Measurements from ENCODE around the gene CORO6. TPM values are rescaled to one million over a fixed set of nuclear protein-coding genes. Genes with fewer than 3 reads are reported as not detected.

The CORO6 gene
- total RNA-seq, 1 donor from 2014 or later = 22.0 TPM

DNA sequence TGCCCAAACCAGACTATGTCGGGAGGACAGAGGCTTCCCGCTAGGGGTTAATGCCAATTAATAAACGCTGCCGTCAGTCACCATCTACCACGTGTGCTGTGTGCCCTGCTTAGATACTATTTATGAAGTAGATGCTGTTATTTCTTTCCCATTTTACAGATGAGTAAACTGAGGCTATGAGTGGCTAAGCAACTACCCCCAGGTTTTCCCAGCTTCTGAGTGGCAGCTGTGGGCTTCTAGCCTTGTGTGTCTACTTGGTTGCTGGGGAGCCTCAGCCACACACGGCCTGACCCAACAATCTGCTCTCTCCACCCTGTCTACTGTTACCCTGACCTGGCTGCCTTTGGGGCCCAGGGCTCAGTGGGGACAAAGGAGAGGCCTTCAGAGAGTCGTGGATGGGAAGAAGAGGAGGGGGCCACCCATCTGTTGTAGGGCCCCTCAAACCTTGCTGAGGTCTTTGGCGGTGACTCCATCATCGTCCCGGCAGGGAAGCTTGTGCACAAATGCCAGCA, 40.4 kb downstream of the CORO6 start:
- Histone ChIP-seq H3K36me3 (peaks cover 16 to 36% of the 10 kb centered on the region in 2 donors), H3K4me1 (peaks cover 4 to 11% of the 10 kb centered on the region in 2 donors), H3K9me3 (no peaks in the 10 kb centered on the region), H3K4me3 (no peak overlapping the region), H3K27me3 (no peaks in the 10 kb centered on the region), H3K27ac (no peak overlapping the region)
- no peak for DNase-seq (ENCODE audit: low spot score in 2 of 2)
- TF ChIP-seq, protein P1, sequence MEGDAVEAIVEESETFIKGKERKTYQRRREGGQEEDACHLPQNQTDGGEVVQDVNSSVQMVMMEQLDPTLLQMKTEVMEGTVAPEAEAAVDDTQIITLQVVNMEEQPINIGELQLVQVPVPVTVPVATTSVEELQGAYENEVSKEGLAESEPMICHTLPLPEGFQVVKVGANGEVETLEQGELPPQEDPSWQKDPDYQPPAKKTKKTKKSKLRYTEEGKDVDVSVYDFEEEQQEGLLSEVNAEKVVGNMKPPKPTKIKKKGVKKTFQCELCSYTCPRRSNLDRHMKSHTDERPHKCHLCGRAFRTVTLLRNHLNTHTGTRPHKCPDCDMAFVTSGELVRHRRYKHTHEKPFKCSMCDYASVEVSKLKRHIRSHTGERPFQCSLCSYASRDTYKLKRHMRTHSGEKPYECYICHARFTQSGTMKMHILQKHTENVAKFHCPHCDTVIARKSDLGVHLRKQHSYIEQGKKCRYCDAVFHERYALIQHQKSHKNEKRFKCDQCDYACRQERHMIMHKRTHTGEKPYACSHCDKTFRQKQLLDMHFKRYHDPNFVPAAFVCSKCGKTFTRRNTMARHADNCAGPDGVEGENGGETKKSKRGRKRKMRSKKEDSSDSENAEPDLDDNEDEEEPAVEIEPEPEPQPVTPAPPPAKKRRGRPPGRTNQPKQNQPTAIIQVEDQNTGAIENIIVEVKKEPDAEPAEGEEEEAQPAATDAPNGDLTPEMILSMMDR (IDR thresholded peaks at IDR 0.05) = no peak
- intact Hi-C loops (cut with DNase I) = no loop called here

DNA sequence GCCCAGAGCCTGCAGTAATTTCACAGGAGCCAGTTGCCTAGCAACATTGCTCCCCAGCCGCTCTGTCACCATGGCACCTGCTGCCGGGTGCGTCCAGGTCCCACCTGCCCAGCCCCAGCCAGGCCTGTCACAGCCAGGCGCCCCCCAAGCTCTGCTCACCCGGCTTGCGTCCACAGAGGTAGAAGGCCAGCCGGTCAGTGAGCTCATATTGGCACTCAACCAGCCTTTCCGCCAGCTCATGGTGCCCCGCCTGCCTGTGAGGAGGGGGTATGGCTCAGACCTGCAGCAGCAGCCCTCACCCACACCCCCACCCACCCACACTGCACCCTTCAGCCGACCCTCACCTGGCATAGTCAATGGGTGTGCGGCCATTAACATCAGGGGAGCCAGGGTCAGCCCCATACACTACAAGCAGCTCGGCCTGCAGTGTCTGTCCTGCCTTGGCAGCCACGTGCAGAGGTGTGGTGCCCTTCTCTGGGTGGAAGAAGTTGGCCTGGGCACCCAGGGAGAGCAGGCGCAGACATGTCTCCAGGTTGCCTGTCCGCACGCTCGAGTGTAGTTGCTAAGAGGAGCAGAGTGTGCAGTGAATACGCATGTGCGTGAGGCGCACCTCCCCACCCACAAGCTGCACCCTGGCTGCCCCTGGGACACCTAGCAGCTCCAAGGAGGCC, 41.0 kb downstream of the CORO6 start:
- no peaks in the 10 kb centered on the region for H3K27me3 ChIP-seq
- no peaks in the 10 kb centered on the region for H3K9me3 ChIP-seq
- intact Hi-C loops (cut with DNase I) = no loop called here
- no peak overlapping the region for H3K4me3 ChIP-seq
- H3K27ac ChIP-seq = no peak overlapping the region
- peaks cover 22 to 42% of the 10 kb centered on the region in 2 donors for H3K36me3 ChIP-seq
- TF ChIP-seq, protein P1 (IDR thresholded peaks at IDR 0.05) = no peak
- peaks cover 4 to 11% of the 10 kb centered on the region in 2 donors for H3K4me1 ChIP-seq
- DNase-seq (ENCODE audit: low spot score in 2 of 2) = peak in 1 of 2 donors; percentile 60

DNA sequence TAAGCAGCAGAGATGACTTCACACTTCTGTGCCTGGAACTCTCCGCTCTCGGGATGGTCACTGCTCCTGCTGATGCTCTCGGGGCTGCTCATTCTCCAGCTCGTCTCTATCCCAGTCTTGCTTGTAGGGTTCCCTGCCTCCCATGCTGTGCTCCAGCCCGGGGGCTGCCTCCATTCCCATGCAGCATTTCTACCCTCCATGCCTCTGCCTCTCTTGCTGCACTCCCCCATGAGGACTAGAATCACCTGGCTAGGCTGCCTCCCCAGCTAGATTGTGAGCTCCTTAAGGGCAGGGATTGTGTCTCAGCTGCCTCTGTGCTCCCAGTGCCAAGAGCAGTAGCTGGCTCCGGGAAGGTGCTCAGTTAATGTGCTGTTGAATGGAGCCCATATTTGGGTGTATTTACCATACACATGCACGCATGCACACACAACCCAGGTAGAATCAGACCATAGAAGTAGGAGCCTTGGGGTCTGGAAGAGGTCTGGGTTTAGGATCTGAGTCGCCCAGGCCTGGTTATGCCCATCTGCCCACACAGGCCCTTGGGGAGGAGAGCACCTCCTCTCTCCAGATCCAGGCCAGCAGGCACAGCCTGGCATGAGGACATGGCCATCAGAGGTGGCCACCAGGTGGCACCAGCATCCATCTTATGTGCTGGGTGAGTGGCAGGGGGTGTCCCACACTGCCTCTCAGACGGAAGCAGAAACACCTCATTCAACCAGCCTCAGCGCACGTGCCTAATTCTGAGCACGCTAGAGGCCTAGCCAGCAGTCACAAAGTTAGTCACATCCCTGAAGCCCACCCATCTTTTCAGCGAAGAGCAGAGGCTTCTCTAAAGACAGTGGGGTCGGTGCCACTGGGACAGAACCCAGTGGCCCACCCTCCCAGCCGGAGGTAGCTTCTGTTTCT, 42.6 kb downstream of the CORO6 start:
- TF ChIP-seq, protein P1 (IDR thresholded peaks at IDR 0.05) = peak; percentile 88 to 93 (median 88)
- H3K36me3 ChIP-seq = peaks cover 38 to 58% of the 10 kb centered on the region in 2 donors
- DNase-seq (ENCODE audit: low spot score in 2 of 2) = peak in 1 of 2 donors; percentile 91
- H3K27ac ChIP-seq = no peak overlapping the region
- no peaks in the 10 kb centered on the region for H3K27me3 ChIP-seq
- no peaks in the 10 kb centered on the region for H3K9me3 ChIP-seq
- H3K4me1 ChIP-seq = peaks cover 4 to 7% of the 10 kb centered on the region in 2 donors
- H3K4me3 ChIP-seq = no peak overlapping the region
- intact Hi-C loops (cut with DNase I) = loop anchor here (1.0 kb wide), 4 partner anchors 11 to 199 kb away; no protein-coding TSS in a partner anchor

DNA sequence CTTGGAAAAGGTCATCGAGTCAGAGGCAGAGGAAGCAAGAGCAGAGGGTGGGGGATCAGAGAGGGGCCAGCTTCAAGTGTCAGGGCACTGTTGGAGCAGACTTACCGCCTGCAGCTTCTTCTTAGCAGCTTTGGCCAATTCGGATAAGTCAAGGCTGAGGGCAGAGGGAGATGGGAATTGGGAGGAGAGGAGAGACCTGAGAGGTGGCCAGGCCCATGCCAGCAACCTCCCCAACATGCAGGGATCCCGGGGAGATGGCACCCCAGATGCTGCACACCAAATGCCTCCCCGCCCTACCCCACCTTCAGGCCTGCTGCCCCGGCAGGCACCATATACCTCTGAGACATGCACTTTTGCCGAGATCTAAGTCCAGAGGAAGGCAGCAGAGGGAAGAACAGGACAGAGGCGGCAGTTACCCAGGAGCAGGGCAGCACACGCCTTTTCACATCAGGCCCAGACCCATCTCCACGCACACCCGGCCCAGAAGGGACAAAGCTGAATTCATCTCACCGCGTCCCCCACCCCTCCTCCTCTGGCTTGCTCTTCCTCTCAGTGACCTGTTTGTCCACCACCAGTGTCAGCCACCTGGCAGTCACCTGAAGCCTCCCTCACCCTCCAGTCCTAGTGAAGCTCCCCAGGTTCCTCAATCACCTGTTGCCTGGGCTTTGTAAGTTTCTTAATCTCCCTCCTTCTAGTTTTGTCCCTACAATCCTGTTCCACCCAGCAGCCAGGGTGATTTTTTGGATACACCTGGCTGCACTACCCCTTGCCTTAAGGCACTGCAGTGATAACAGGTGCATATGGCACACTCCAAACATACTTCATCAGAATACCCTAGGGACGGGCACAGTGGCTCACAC, 43.9 kb downstream of the CORO6 start:
- Histone ChIP-seq H3K27ac (peak overlapping the region in 1 of 2 donors; percentile 49), H3K27me3 (no peaks in the 10 kb centered on the region), H3K4me3 (no peak overlapping the region), H3K4me1 (peaks cover 4 to 7% of the 10 kb centered on the region in 2 donors), H3K36me3 (peaks cover 45 to 71% of the 10 kb centered on the region in 2 donors), H3K9me3 (no peaks in the 10 kb centered on the region)
- intact Hi-C loops (cut with DNase I) = no loop called here
- TF ChIP-seq, protein P1 (IDR thresholded peaks at IDR 0.05) = no peak
- no peak for DNase-seq (ENCODE audit: low spot score in 2 of 2)

Measured in ascending aorta (tissue), 2 donors.